ENCODE measurements around the gene ROR2. TPM values are rescaled to one million over a fixed set of nuclear protein-coding genes. Genes with fewer than 3 reads are reported as not detected.

ROR2 gene
- total and polyA plus RNA-seq, 2 donors (not counting 3 experiments of a cell fraction or from before 2014, with no cell fraction given) = not detected

GRCh38 chr9:91658513-91659105, 291.4 kb downstream of the ROR2 start:
- BruUV-seq (replicated peaks) = no TSS peak

More at GRCh38 chr9:91658513-91659105, 291.4 kb downstream of the ROR2 start:
- Histone ChIP-seq H3K4me1 (ENCODE audit: control insufficient read depth, extremely low read depth, insufficient read depth, low read length) (no peaks in the 10 kb centered on the region), H3K4me3 (replicated peaks in 1 of 3; ENCODE audit: insufficient read depth in 1 of 3, low read depth in 1 of 3, low read length in 3 of 3) (no peak overlapping the region), H3K27ac (ENCODE audit: insufficient read depth, low read depth, low read length) (no peak overlapping the region), H3K4me2 (ENCODE audit: insufficient read depth, low read length) (no peak overlapping the region), H3K9ac (replicated peaks; ENCODE audit: extremely low read depth, insufficient read depth, low read length) (no peak overlapping the region), H3K36me3 (ENCODE audit: control insufficient read depth in 2 of 2, extremely low read depth in 1 of 2, insufficient read depth in 2 of 2, low read length in 2 of 2) (no peaks in the 10 kb centered on the region), H3K79me2 (ENCODE audit: control insufficient read depth, insufficient read depth, low read length) (no peaks in the 10 kb centered on the region), H4K20me1 (replicated peaks; ENCODE audit: control insufficient read depth, extremely low read depth, insufficient read depth, low read length) (no peaks in the 10 kb centered on the region), H3K9me1 (replicated peaks; ENCODE audit: control insufficient read depth, extremely low read depth, insufficient read depth, low read length) (no peaks in the 10 kb centered on the region), H3K27me3 (ENCODE audit: control insufficient read depth in 2 of 2, insufficient read depth in 2 of 2, low read length in 2 of 2) (no peaks in the 10 kb centered on the region), H2AFZ (ENCODE audit: low read depth, low read length) (no peak overlapping the region), H3K9me3 (replicated peaks; ENCODE audit: control insufficient read depth, insufficient read depth, low read length) (no peaks in the 10 kb centered on the region)
- dilution Hi-C loops (cut with MboI; ENCODE audit: extremely low pct_ligation_motif_present, low sequenced_read_pairs) = no loop called here
- FAIRE-seq = no peak
- no peak for DNase-seq (ENCODE audit: low read depth, low spot score)
- CTCF ChIA-PET = interaction anchor here (1.1 to 1.8 kb wide), 2 partner anchors 69 to 744 kb away, joined by 7 to 15 read pairs; no protein-coding TSS in a partner anchor
- intact Hi-C loops (cut with micrococcal nuclease) = no loop called here
- POLR2A ChIA-PET = interaction anchor here (0.6 kb wide), 1 partner anchor 21 kb away, joined by 3 read pairs; no protein-coding TSS in a partner anchor
- TF ChIP-seq FOS (IDR thresholded peaks at IDR 0.05; ENCODE audit: borderline replicate concordance, insufficient read depth, low read length) = no peak
- TF ChIP-seq JUN (IDR thresholded peaks at IDR 0.05; ENCODE audit: borderline replicate concordance, insufficient read depth, insufficient read length, low read depth) = no peak
- no peak for TF ChIP-seq POLR2AphosphoS5 (IDR thresholded peaks at IDR 0.05; ENCODE audit: insufficient read depth, low read depth, low read length)
- no peak for TF ChIP-seq POLR2A (IDR thresholded peaks at IDR 0.05; ENCODE audit: low read depth, low read length)
- TF ChIP-seq CTCF (IDR thresholded peaks at IDR 0.05; ENCODE audit: extremely low read depth in 1 of 2, insufficient read depth in 1 of 2, low read depth in 1 of 2, low read length in 2 of 2) = no peak
- TF ChIP-seq MAX (IDR thresholded peaks at IDR 0.05; ENCODE audit: insufficient read depth, insufficient read length) = no peak

Data from endothelial cell of umbilical vein (primary cell).